ENCODE measurements around the gene PANX2. TPM values are rescaled to one million over a fixed set of nuclear protein-coding genes. Genes with fewer than 3 reads are reported as not detected.

Gene PANX2
- total and polyA plus RNA-seq, 2 donors (not counting 1 experiment from before 2014, with no cell fraction given) = 0.04 to 0.59 TPM

DNA sequence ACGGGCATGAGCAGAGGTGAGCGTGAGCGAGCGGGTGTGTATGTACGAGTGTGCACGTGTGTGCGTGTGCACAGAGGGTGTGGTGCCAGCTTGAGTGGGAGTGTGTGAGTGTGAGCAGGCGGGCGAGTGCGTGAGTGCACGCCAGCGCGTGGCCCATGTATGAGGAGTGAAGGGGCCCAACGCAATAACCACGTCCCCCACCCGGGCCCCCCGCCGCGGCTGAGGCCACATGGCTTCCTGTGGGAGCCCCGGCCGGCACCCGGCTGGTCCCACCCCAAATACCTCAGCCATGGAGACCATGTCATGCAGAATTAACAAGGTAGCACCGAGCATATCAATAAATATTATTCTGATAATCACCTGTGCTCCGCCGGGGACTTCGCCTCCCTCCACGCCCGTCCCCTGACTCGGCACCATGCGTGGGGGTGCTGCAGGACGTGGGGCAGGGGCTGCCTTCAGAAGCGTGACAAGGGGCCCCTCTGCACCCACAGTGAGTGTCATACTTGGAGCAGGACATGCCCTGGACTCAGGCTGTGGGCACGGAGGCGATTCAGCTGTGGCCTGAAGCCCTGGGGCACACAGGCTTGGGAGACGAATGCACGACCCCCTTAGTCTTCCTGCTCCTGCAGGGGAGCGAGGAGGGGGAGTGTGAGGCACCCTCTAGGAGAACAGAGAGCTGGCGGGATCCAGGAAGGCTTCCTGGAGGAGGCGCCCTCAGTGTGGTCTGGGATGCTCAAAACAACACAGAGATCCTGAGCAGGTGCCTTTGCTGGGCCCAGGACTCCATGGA is 9.6 kb downstream of the PANX2 start:
- H3K79me2 ChIP-seq (ENCODE audit: control insufficient read depth, insufficient read depth, low read length) = peaks cover under 1% of the 10 kb centered on the region
- no peak overlapping the region for H3K4me3 Mint-ChIP-seq
- H3K4me3 ChIP-seq (ENCODE audit: control extremely low read depth in 1 of 5, extremely low read depth in 1 of 5, insufficient read depth in 1 of 5, low read depth in 2 of 5, low read length in 4 of 5) = no peak overlapping the region
- WGBS (ENCODE audit: insufficient coverage) = 59% methylated on average over 35 of the region's 39 CpGs
- intact Hi-C loops (cut with micrococcal nuclease) = no loop called here
- ATAC-seq (ENCODE audit: low read depth) = no peak
- TF ChIP-seq, protein P1, sequence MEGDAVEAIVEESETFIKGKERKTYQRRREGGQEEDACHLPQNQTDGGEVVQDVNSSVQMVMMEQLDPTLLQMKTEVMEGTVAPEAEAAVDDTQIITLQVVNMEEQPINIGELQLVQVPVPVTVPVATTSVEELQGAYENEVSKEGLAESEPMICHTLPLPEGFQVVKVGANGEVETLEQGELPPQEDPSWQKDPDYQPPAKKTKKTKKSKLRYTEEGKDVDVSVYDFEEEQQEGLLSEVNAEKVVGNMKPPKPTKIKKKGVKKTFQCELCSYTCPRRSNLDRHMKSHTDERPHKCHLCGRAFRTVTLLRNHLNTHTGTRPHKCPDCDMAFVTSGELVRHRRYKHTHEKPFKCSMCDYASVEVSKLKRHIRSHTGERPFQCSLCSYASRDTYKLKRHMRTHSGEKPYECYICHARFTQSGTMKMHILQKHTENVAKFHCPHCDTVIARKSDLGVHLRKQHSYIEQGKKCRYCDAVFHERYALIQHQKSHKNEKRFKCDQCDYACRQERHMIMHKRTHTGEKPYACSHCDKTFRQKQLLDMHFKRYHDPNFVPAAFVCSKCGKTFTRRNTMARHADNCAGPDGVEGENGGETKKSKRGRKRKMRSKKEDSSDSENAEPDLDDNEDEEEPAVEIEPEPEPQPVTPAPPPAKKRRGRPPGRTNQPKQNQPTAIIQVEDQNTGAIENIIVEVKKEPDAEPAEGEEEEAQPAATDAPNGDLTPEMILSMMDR (IDR thresholded peaks at IDR 0.05) = no peak
- no peak for TF ChIP-seq EZH2 (IDR thresholded peaks at IDR 0.05; ENCODE audit: borderline replicate concordance, insufficient read depth, low read depth, low read length, poor library complexity, severe bottlenecking)
- ChIA-PET CTCF (no interaction called here), POLR2A (interaction anchor here (1.2 kb wide), 1 partner anchor 12 kb away, joined by 3 read pairs; no protein-coding TSS in a partner anchor)
- H3K27ac ChIP-seq (ENCODE audit: low read length in 2 of 2) = no peak overlapping the region
- no peaks in the 10 kb centered on the region for H3K36me3 ChIP-seq (replicated peaks in 1 of 2; ENCODE audit: control extremely low read depth in 1 of 2, control insufficient read depth in 1 of 2, extremely low read depth in 1 of 2, insufficient read depth in 2 of 2, low read length in 1 of 2)
- H3K27ac Mint-ChIP-seq = peak overlapping the region; percentile 1
- peaks cover 0 to 5% (median 0%) of the 10 kb centered on the region in 3 donors for H3K9me3 ChIP-seq (ENCODE audit: control extremely low read depth in 1 of 3, control insufficient read depth in 2 of 3, insufficient read depth in 1 of 3, low read length in 2 of 3)
- H3K9me3 Mint-ChIP-seq (ENCODE audit: insufficient read depth) = no peaks in the 10 kb centered on the region
- peaks cover 27% of the 10 kb centered on the region for H3K4me1 Mint-ChIP-seq
- DNase-seq = peak; percentile 22
- H3K27me3 Mint-ChIP-seq = peaks cover 13% of the 10 kb centered on the region
- H4K20me1 ChIP-seq (ENCODE audit: control insufficient read depth, insufficient read depth, low read length, poor library complexity, severe bottlenecking) = no peaks in the 10 kb centered on the region
- peak overlapping the region; percentile 29 for H3K4me2 ChIP-seq (replicated peaks; ENCODE audit: low read depth, low read length, poor library complexity, severe bottlenecking)
- H3K4me1 ChIP-seq (ENCODE audit: control insufficient read depth in 2 of 2, insufficient read depth in 2 of 2, low read length in 2 of 2) = peaks cover 29 to 30% of the 10 kb centered on the region in 2 donors
- H3K27me3 ChIP-seq (replicated peaks in 1 of 4; ENCODE audit: control extremely low read depth in 1 of 4, control insufficient read depth in 3 of 4, insufficient read depth in 4 of 4, low read length in 3 of 4) = peaks cover 0 to 21% (median under 1%) of the 10 kb centered on the region in 4 experiments
- no peak overlapping the region for H2AFZ ChIP-seq (ENCODE audit: insufficient read depth, low read depth, low read length, poor library complexity, severe bottlenecking)
- no peak overlapping the region for H3K9ac ChIP-seq (ENCODE audit: low read length)
